ENCODE measurements around the gene PIERCE2.
"Not testable (repeated sequence)": the region's sequence is repeated elsewhere in the genome, so short reads cannot be mapped to it uniquely, and the experiment has no call there.

Gene PIERCE2

GRCh38 chr15:55408012-55408928 is at the start of gene PIERCE2, which contains the start of gene CCPG1:
PIERCE2 (plus strand) TSS chr15:55408495; CDS start chr15:55408769, 274 bp downstream.
CCPG1 (minus strand) TSS chr15:55408359; CDS start chr15:55389424, 18,935 bp downstream.
- peak; percentile 73 to 86 (median 81) for DNase-seq

- no peak for DNase-seq
Observed at GRCh38 chr15:55360256-55360655, 48.0 kb upstream of the PIERCE2 start.

- DNase-seq: no peak
Observed at GRCh38 chr15:55361048-55361447, 47.2 kb upstream of the PIERCE2 start.

DNA sequence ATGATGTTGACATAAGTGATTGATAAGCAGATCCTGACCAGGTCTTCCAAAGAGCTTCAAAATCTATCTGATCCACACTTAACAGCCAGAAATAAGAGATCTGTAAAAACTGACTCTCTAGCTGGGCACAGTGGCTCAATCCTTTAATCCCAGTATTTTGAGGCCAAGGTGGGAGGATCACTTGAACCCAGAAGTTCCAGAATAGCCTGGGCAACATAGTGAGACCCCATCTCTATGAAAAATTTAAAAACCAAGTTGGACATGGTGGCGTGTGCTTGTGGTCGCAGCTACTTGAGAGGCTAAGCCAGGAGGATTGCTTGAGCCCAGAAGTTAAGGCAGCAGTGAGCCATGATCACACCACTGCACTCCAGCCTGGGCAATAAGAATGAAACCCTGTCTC is 45.7 kb upstream of the PIERCE2 start:
- no peak for DNase-seq

GRCh38 chr15:55366981-55367380 is 41.3 kb upstream of the PIERCE2 start:
- DNase-seq: no peak

DNA sequence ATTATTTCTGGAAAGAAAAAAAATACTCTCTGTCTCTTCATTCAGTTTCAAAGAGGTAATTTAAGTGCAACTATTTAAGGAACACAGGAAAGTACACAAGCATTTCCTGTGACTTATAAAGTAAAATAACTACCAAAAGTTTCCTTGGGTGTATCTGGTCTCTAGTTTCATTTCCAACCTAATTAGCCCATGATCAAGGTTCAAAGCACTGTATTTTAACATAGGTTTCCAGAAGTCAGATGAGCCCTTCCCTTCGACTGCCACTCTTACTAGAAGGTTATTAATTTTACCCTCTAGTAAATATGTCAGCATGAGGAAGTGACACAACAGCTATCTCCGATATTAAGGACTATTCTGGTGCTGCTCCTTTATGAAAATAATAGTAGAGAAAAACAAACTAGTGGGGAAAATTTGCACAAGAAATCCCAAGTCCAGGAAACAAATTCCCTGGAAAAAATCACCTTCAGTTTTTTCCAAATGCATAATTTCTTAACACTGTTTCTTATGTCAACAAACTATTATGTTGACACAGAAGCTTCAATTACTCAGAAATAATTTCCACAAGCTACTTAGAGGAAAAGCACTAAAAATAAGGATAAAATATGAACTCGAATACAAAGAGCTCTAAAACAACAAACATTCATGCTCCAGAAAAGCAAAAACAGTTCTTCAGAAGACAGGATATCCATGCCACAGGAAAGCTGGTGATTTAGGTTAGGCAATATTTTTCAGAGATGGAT is 35.4 kb upstream of the PIERCE2 start:
- no peak for DNase-seq

GRCh38 chr15:55379095-55379494 is 29.2 kb upstream of the PIERCE2 start:
- no peak for DNase-seq

- DNase-seq: no peak
Observed at GRCh38 chr15:55381595-55381994, 26.7 kb upstream of the PIERCE2 start.

DNA sequence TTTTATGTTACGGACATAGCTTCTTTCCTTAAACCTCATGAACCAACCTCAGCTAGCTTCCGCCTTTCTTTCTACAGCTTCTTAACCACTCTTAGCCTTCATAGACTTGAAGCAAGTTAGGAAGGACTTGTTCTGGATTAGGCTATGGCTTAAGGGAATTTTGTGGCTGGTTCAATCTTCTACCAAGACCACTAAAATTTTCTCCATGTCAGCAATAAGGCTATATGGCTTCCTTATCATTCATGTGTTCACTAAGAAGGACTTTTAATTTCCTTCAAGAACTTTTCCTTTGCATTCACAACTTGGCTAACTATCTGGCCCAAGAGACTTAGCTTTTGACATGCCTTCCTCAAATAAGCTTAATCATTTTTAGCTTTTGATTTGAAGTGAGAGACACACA is 24.6 kb upstream of the PIERCE2 start:
- DNase-seq: no peak

DNA sequence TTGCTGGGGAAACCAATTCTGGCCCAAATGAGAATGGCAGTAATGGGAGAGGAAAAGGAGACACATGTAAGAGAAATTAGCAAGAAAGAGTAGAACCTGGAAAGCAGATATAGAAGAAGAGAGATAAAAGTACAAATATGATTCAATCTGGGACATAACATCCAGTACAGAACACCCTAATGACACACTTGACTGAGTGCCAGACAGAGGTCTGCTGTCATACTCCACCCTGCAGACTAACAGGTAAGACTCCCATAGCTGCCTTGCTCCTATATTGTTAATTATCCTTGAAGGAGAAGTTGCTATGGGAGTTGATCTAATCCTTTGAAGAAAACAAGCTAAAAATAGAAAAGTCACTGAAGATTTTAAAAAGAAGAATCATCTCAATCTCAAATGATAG is 21.3 kb upstream of the PIERCE2 start:
- no peak for DNase-seq

GRCh38 chr15:55389264-55389607 is 19.1 kb upstream of the PIERCE2 start:
- no peak for DNase-seq

DNA sequence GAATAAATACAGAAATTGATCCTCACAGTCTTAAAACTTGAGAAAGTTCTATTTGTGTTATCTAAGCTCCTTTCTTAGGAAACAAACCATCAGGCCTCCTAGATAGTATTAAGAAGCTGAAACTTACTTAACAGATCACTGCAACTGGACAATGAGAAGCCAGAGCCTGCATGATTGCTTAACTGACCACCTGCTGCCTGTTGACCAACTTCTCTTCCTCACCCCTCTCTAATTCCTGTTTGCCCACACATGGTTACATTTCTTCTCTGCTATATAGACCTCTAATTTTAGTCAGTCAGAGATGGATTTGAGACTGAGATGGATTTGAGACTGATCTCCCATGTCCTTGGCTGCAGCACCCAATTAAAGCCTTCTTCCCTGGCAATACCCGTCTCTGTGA is 13.6 kb upstream of the PIERCE2 start:
- DNase-seq: no peak

- no peak for DNase-seq
Observed at GRCh38 chr15:55398243-55398642, 10.1 kb upstream of the PIERCE2 start.

- DNase-seq: not testable (repeated sequence)
Observed at GRCh38 chr15:55400050-55400449, 8.2 kb upstream of the PIERCE2 start.

- DNase-seq: no peak
Observed at GRCh38 chr15:55401786-55402246, 6.5 kb upstream of the PIERCE2 start.

- no peak for DNase-seq
Observed at GRCh38 chr15:55402707-55403106, 5.6 kb upstream of the PIERCE2 start.

- peak in 1 of 6 experiments; percentile 2 for DNase-seq
Observed at GRCh38 chr15:55403531-55403930, 4.8 kb upstream of the PIERCE2 start.

DNA sequence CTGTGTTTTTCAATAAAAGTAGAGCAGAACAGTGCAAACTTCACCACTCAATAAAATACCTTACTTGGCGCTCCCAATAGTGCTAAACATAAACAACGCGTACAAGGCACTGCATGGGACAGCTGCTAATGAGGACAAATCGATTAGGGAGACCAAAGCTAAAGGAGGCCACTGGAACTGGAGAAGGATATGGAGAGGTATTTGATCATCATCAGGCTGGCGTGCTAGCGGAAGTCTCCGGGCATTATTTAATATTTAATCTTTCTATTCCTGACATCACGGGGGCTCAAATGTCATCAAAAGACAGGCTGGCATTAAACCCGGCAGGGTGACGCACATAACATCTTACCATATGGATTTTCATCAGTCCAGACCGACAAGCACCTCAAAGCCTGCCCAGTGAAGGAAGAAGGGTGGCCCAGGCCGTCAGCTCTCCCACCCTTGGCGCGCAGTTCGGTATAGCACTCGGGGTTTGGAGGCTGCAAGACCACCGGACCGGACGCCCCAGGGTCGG is 740 bp upstream of the PIERCE2 start:
- no peak for DNase-seq

GRCh38 chr15:55408976-55409375 is 681 bp downstream of the PIERCE2 start:
- DNase-seq: not testable (repeated sequence)

GRCh38 chr15:55417678-55418077 is 9.4 kb downstream of the PIERCE2 start:
- DNase-seq: not testable (repeated sequence)

DNA sequence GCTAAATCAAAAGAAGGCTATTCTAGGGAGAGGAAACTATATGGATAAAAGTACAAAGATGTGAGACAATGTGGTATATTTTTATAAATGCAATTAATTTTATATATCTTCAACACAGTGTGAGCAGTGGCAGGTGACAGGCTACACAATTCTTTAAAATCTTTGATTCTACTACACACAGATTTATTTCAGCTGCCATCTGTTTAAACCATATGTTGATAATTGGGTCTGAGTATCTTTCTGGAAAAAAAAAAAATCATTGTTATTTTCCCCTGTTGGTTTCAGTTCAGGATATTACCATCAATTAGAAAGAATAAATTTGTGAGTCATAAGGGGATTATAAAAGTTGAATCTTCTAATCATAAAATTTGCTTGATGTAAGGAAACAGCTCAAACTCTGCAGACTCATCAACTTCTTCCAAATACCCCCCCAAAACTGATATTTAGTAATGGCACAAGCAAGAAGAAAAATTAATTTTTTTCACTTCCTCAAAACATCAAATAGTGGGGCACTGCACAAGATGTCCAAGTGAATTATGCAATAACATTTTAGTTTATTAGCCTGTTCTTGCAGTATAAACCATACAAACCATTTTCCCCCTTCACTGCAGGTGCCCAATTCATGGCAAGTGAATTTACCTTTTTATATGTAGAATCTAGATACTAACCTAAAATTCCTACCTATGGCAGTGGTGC is 12.0 kb downstream of the PIERCE2 start:
- no peak for DNase-seq

- no peak for DNase-seq
Observed at GRCh38 chr15:55422089-55422488, 13.8 kb downstream of the PIERCE2 start.

Data from stimulated activated naive CD4-positive, alpha-beta T cell (primary cell).